ENCODE measurements around the gene DACH1.

DACH1 gene

GRCh38 chr13:71629167-71629566 is 237.8 kb downstream of the DACH1 start:
- no peaks in the 10 kb centered on the region for H3K79me2 ChIP-seq (ENCODE audit: low read length)
- no peak overlapping the region for H3K27ac ChIP-seq (ENCODE audit: low read length)
- TF ChIP-seq CTCF (IDR thresholded peaks at IDR 0.05; ENCODE audit: low read depth, low read length) (no peak), EZH2phosphoT487 (IDR thresholded peaks at IDR 0.05; ENCODE audit: low read depth) (no peak)
- no peaks in the 10 kb centered on the region for H3K27me3 ChIP-seq (ENCODE audit: low read depth, low read length)
- no peak overlapping the region for H2AFZ ChIP-seq (ENCODE audit: low read depth, low read length)
- no peaks in the 10 kb centered on the region for H4K20me1 ChIP-seq (ENCODE audit: insufficient read depth, low read length)
- no peak overlapping the region for H3K4me2 ChIP-seq (ENCODE audit: low read length)
- H3K9ac ChIP-seq (ENCODE audit: low read length), result no peak overlapping the region
- no peaks in the 10 kb centered on the region for H3K9me3 ChIP-seq (ENCODE audit: insufficient read depth, low read length)
- no peaks in the 10 kb centered on the region for H3K36me3 ChIP-seq (replicated peaks; ENCODE audit: low read depth, low read length)
- H3K4me3 ChIP-seq (ENCODE audit: low read length), result no peak overlapping the region
- no peaks in the 10 kb centered on the region for H3K4me1 ChIP-seq (ENCODE audit: low read length)

- Histone ChIP-seq H3K79me2 (ENCODE audit: low read length) (no peaks in the 10 kb centered on the region), H3K4me3 (ENCODE audit: low read length) (no peak overlapping the region), H3K9me3 (ENCODE audit: insufficient read depth, low read length) (no peaks in the 10 kb centered on the region), H3K27me3 (ENCODE audit: low read depth, low read length) (no peaks in the 10 kb centered on the region), H3K9ac (ENCODE audit: low read length) (no peak overlapping the region), H3K4me2 (ENCODE audit: low read length) (no peak overlapping the region), H3K4me1 (ENCODE audit: low read length) (no peaks in the 10 kb centered on the region), H2AFZ (ENCODE audit: low read depth, low read length) (no peak overlapping the region), H3K36me3 (replicated peaks; ENCODE audit: low read depth, low read length) (no peaks in the 10 kb centered on the region), H3K27ac (ENCODE audit: low read length) (no peak overlapping the region), H4K20me1 (ENCODE audit: insufficient read depth, low read length) (no peaks in the 10 kb centered on the region)
- no peak for TF ChIP-seq EZH2phosphoT487 (IDR thresholded peaks at IDR 0.05; ENCODE audit: low read depth)
- TF ChIP-seq CTCF (IDR thresholded peaks at IDR 0.05; ENCODE audit: low read depth, low read length), result no peak
Observed at GRCh38 chr13:71626421-71627117, 240.4 kb downstream of the DACH1 start.

GRCh38 chr13:71625694-71626093 is 241.3 kb downstream of the DACH1 start:
- Histone ChIP-seq H3K4me1 (ENCODE audit: low read length) (no peaks in the 10 kb centered on the region), H2AFZ (ENCODE audit: low read depth, low read length) (peak overlapping the region; percentile 55; the same call in 1 of the 2 replicates), H3K4me2 (ENCODE audit: low read length) (no peak overlapping the region), H3K9me3 (ENCODE audit: insufficient read depth, low read length) (no peaks in the 10 kb centered on the region), H3K27ac (ENCODE audit: low read length) (no peak overlapping the region), H3K36me3 (replicated peaks; ENCODE audit: low read depth, low read length) (no peaks in the 10 kb centered on the region), H3K9ac (ENCODE audit: low read length) (no peak overlapping the region), H4K20me1 (ENCODE audit: insufficient read depth, low read length) (no peaks in the 10 kb centered on the region), H3K79me2 (ENCODE audit: low read length) (no peaks in the 10 kb centered on the region), H3K27me3 (ENCODE audit: low read depth, low read length) (no peaks in the 10 kb centered on the region), H3K4me3 (ENCODE audit: low read length) (no peak overlapping the region)
- TF ChIP-seq CTCF (IDR thresholded peaks at IDR 0.05; ENCODE audit: low read depth, low read length), result no peak
- TF ChIP-seq EZH2phosphoT487 (IDR thresholded peaks at IDR 0.05; ENCODE audit: low read depth), result no peak

GRCh38 chr13:71624653-71625600 is 242.1 kb downstream of the DACH1 start:
- Histone ChIP-seq H4K20me1 (ENCODE audit: insufficient read depth, low read length) (no peaks in the 10 kb centered on the region), H3K79me2 (ENCODE audit: low read length) (no peaks in the 10 kb centered on the region), H3K9me3 (ENCODE audit: insufficient read depth, low read length) (no peaks in the 10 kb centered on the region), H3K36me3 (replicated peaks; ENCODE audit: low read depth, low read length) (no peaks in the 10 kb centered on the region), H3K27me3 (ENCODE audit: low read depth, low read length) (no peaks in the 10 kb centered on the region), H3K4me3 (ENCODE audit: low read length) (no peak overlapping the region), H3K4me2 (ENCODE audit: low read length) (no peak overlapping the region), H3K27ac (ENCODE audit: low read length) (no peak overlapping the region), H2AFZ (ENCODE audit: low read depth, low read length) (0 out of 2 replicates have a peak overlapping the region, but pooled peaks have one; percentile 55), H3K9ac (ENCODE audit: low read length) (no peak overlapping the region), H3K4me1 (ENCODE audit: low read length) (no peaks in the 10 kb centered on the region)
- TF ChIP-seq CTCF (IDR thresholded peaks at IDR 0.05; ENCODE audit: low read depth, low read length) (no peak), EZH2phosphoT487 (IDR thresholded peaks at IDR 0.05; ENCODE audit: low read depth) (no peak)
